Measurements from ENCODE around the gene RAD51B. TPM values are rescaled to one million over a fixed set of nuclear protein-coding genes. Genes with fewer than 3 reads are reported as not detected.
"Not testable (repeated sequence)": the region's sequence is repeated elsewhere in the genome, so short reads cannot be mapped to it uniquely, and the experiment has no call there.

Gene RAD51B
- total RNA-seq, 6 donors from 2014 or later = 10.6 to 63.9 (median 18.4) TPM

- no peak overlapping the region for H3K4me3 ChIP-seq
- no peaks in the 10 kb centered on the region for H3K36me3 ChIP-seq
- no peaks in the 10 kb centered on the region for H3K9me3 ChIP-seq
- H3K27ac ChIP-seq = peak overlapping the region in 2 of 4 donors; percentile 4 to 64
- DNase-seq (no peak), ATAC-seq (ENCODE audit: low FRiP score in 2 of 2) (no peak)
- TF ChIP-seq POLR2AphosphoS5 (IDR thresholded peaks at IDR 0.05) (no peak), POLR2A (IDR thresholded peaks at IDR 0.05) (no peak), EP300 (IDR thresholded peaks at IDR 0.05) (no peak)
- 80 to 85% methylated on average over 3 of the region's 3 CpGs for WGBS, 2 donors
- peaks cover 21 to 37% (median 35%) of the 10 kb centered on the region in 4 donors for H3K4me1 ChIP-seq
- H3K27me3 ChIP-seq = no peaks in the 10 kb centered on the region
Observed at GRCh38 chr14:68662392-68662791, 842.8 kb downstream of the RAD51B start.

GRCh38 chr14:68662826-68663225 lies 843.2 kb downstream of the RAD51B start:
- 80 to 100% methylated on average over 4 to 6 of the region's 6 CpGs for WGBS, 2 donors
- not testable (repeated sequence) for ATAC-seq (ENCODE audit: low FRiP score in 2 of 2); DNase-seq; H3K27me3 ChIP-seq; H3K9me3 ChIP-seq; H3K36me3 ChIP-seq; H3K4me3 ChIP-seq
- Histone ChIP-seq H3K4me1 (peaks cover 25 to 41% (median 37%) of the 10 kb centered on the region in 4 donors), H3K27ac (peak overlapping the region in 2 of 4 donors; percentile 64 to 67)

GRCh38 chr14:68663385-68664076 lies 844.0 kb downstream of the RAD51B start:
- DNase-seq (no peak), ATAC-seq (ENCODE audit: low FRiP score in 2 of 2) (peak in 1 of 2 donors; percentile 62)
- H3K27me3 ChIP-seq = no peaks in the 10 kb centered on the region
- peaks cover 27 to 43% (median 38%) of the 10 kb centered on the region in 4 donors for H3K4me1 ChIP-seq
- peak overlapping the region in 2 of 4 donors; percentile 64 to 67 for H3K27ac ChIP-seq
- WGBS, 2 donors = 77 to 81% methylated on average over 9 of the region's 9 CpGs
- no peak overlapping the region for H3K4me3 ChIP-seq
- H3K9me3 ChIP-seq = no peaks in the 10 kb centered on the region
- H3K36me3 ChIP-seq = no peaks in the 10 kb centered on the region
- no peak for TF ChIP-seq POLR2AphosphoS5 (IDR thresholded peaks at IDR 0.05)
- no peak for TF ChIP-seq POLR2A (IDR thresholded peaks at IDR 0.05)

GRCh38 chr14:68664225-68664681 lies 844.7 kb downstream of the RAD51B start:
- H3K4me1 ChIP-seq = peaks cover 26 to 39% (median 35%) of the 10 kb centered on the region in 4 donors

GRCh38 chr14:68665131-68665530 lies 845.6 kb downstream of the RAD51B start:
- DNase-seq = no peak
- 93 to 97% methylated on average over 4 of the region's 4 CpGs for WGBS, 2 donors
- peaks cover 24 to 38% (median 31%) of the 10 kb centered on the region in 4 donors for H3K4me1 ChIP-seq

More at GRCh38 chr14:68664225-68664681, 844.7 kb downstream of the RAD51B start:
- no peak for DNase-seq
- H3K4me3 ChIP-seq = no peak overlapping the region
- no peak for TF ChIP-seq EP300 (IDR thresholded peaks at IDR 0.05)
- no peak for TF ChIP-seq CTCF (IDR thresholded peaks at IDR 0.05)
- TF ChIP-seq POLR2A (IDR thresholded peaks at IDR 0.05) = no peak
- TF ChIP-seq POLR2AphosphoS5 (IDR thresholded peaks at IDR 0.05) = no peak
- peak overlapping the region; percentile 30 to 70 (median 58) for H3K27ac ChIP-seq
- 70 to 80% methylated on average over 4 of the region's 4 CpGs for WGBS, 2 donors
- H3K36me3 ChIP-seq = no peaks in the 10 kb centered on the region
- no peaks in the 10 kb centered on the region for H3K9me3 ChIP-seq
- ATAC-seq (ENCODE audit: low FRiP score in 2 of 2) = no peak
- H3K27me3 ChIP-seq = no peaks in the 10 kb centered on the region

More at GRCh38 chr14:68665131-68665530, 845.6 kb downstream of the RAD51B start:
- ATAC-seq (ENCODE audit: low FRiP score in 2 of 2) = no peak
- H3K9me3 ChIP-seq = no peaks in the 10 kb centered on the region
- no peak overlapping the region for H3K4me3 ChIP-seq
- no peaks in the 10 kb centered on the region for H3K36me3 ChIP-seq
- TF ChIP-seq EP300 (IDR thresholded peaks at IDR 0.05) = no peak
- no peak for TF ChIP-seq CTCF (IDR thresholded peaks at IDR 0.05)
- no peak for TF ChIP-seq POLR2A (IDR thresholded peaks at IDR 0.05)
- TF ChIP-seq POLR2AphosphoS5 (IDR thresholded peaks at IDR 0.05) = no peak
- peak overlapping the region in 3 of 4 donors; percentile 55 to 70 (median 67) for H3K27ac ChIP-seq
- no peaks in the 10 kb centered on the region for H3K27me3 ChIP-seq

Data from upper lobe of left lung (tissue), 6 donors.